Measurements from ENCODE around the gene PCSK2.

Gene PCSK2

DNA sequence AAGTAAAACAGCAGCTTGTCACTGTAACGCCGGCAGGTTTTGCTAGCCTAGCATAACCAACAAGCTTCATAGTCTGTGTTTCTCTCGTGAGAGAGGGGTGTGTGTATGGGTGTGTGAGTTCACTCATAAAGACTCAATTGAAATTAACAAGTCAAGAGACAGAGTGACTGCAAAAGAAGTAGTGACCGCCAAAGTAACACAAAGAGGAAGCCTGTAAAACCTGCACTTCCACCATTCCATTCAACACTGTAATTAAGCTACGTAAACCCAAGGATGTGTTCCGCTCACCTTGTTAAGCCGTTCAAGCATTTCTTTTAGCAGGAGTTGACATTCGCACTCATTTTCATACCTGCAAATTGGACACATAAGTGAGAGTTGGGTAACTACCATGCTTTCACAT is 297.7 kb downstream of the PCSK2 start:
- DNase-seq (ENCODE audit: insufficient read length, low spot score) (no peak), FAIRE-seq (no peak)

DNA sequence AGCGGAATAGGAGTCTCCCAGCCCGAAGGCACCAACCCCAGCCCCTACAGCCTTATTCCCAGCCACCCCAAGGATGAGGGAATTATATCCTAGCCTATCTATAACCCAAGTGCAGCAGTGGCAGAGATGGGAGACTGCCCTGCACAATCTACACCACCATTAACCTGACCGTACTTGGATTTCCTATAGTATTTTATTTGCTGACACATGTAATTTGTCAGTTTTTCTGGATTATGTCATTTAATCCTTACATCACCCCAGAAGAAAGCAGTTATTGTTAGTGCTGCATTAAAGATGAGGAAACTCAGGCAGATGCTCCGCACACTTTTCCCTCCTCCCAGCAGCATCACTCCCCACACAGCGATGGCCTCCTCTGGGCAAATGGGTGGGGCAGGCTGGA is 298.3 kb downstream of the PCSK2 start:
- FAIRE-seq = no peak
- no peak for DNase-seq (ENCODE audit: insufficient read length, low spot score)

DNA sequence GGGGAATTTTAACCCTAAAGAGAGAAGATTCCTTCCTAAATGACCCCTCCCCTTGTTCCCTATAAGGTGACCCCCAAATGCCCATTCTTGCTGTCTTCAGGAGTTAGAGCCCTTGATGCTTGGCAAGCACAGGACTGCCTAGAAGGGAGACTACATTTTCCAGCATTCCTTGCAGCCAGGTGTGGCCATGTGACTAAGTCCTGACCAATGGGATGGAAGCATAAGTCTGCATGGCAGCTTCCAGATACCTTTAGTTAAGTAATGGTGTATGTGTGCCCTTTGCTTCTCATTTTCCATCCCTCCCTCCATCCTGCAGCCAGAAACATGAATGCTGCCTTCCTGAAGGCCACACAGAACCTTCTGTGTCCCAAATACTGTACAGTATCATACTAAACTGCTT is 298.8 kb downstream of the PCSK2 start:
- no peak for DNase-seq (ENCODE audit: insufficient read length, low spot score)
- no peak for FAIRE-seq

DNA sequence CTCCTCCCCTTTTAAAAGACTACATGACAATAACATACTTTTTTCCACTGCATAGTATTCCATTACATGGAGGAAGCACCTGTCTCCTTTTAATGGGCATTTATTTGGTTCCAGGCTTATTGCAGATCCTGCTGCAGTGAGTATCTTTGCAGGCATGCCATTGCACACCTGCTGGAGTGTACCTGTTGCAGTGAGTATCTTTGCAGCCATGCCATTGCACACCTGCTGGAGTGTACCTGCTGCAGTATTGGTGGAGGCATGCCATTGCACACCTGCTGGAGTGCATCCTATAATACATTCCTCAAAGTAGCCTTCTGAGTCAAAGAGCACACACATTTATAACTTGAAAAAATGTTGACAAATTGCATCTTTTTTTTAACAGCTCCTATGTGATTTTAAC is 302.7 kb downstream of the PCSK2 start:
- FAIRE-seq (no peak), DNase-seq (ENCODE audit: insufficient read length, low spot score) (no peak)

DNA sequence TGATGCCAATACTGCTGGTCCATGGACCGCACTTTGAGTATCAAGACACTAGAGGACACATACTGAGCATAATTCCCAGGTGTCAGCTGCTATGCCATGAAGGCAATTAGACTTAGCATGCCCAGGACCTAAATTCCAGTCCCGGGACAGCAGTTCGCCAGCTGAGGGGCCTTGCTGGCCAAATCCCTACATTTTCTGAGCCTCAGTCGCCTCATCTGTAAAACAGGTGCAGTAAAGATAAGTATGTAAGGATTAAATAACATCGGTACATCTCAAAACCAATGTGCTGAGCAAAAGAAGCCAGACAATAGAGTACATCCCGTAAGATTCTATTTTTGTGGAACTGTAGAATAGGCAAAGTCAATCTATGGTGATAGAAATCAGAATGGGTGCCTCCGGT is 303.3 kb downstream of the PCSK2 start:
- FAIRE-seq = no peak
- DNase-seq (ENCODE audit: insufficient read length, low spot score) = no peak

DNA sequence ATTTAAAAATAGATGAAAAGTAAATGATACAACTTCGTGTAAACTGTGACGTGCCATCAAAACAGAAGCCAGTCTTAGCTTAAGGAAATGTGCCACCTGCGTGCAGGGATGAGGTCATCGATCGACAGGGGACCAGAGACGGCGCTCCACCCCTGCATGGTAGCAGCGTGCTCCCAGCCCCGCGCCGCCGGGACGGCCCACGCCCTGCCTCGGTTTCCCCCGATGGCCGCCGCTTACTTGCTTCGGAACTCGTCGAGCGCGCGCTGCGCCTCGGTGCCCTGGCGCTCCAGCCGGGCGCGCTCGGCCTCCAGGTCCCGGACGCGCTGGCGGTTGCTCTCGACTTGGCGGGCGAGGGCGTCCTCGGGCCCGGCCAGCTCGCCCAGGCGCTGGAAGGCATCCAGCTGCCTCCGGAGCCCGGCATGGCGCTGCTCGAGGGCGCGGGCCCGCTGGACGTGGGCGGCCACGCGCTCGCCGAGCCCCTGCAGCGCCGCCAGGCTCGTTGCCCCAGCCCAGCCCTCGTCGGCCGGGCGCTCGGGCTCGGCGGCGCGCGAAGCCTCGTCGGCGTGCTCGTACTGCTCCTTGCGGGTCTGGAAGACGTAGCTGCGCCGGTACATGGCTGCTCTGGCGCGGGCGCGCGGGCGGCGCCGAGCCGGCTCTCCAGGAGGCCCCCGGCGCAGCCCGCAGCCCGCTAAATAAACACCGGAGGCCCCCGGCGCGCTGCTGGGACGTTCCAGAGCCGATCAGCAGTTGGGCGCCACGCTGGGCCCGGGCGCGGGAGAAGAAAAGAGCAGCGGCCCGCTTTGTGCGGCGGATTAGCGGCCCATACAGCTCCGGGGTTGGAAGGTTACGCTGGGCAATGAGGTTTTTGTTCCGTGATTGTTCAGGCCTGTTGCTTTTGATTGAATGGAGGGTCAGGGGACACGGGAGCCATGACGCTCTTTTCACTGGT is 304.1 kb downstream of the PCSK2 start, which contains the start of gene BFSP1:
Gene BFSP1 (minus strand): TSS at position 664 of the 949 bp plus-strand sequence. CDS start 50 bp downstream, at position 614.
- DNase-seq (ENCODE audit: insufficient read length, low spot score) (no peak), FAIRE-seq (no peak)

DNA sequence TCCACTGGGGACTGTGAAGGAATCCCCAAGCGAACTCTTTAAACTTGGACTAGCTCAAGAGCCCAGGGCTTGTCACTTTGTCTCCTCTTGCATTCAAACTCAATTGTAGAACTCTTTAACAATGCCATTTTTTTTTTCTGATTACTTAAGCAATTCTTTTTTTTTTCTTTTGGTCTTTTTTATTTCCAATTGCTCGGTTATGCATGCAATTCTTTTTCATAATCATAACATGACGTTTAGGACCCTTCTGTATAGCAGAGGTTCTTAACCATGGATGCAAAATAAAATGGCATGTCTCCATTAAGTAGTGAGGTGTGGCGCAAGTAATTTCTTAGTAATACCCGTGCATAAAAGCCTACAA is 304.8 kb downstream of the PCSK2 start:
- FAIRE-seq (no peak), DNase-seq (ENCODE audit: insufficient read length, low spot score) (no peak)

DNA sequence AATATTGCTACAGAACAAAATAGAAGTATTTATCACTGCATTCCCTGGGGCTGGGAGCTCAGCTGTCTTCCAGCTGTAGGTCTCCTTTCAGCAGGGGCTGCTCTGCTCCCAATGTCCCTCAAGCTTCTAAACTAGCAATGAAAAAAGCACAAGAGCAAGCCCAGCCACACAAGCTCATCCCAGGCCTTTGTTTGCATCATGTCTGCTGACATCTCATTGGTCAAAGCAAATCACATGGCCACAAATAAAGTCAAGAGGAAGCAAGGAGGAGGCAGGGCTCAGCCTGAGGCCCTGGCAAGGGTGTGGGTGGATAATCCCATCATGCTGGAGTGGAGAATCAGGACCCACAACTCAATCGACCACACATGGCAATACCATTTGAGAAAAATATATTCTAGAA is 306.6 kb downstream of the PCSK2 start:
- DNase-seq (ENCODE audit: insufficient read length, low spot score) (no peak), FAIRE-seq (no peak)

DNA sequence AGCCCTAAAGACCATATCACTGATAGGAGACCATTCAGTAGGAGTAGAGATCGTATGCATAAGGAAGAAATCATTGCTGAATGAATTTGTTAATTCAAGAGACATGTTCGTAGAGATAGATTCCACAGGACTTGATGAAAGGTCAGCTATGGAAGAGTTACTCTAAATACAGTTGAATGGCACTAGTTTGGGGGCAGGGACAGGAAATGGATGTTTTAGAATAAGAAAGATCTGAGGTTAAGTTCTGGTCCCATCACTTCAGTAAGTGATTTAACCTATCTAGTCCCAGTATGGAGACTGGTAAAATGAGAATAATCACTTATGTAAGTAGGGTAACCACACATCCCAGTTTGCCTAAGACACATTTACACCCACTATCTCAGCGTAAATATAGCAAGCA is 307.2 kb downstream of the PCSK2 start:
- DNase-seq (ENCODE audit: insufficient read length, low spot score) (no peak), FAIRE-seq (no peak)
